Measurements from ENCODE around the gene EXOC3L2.

The EXOC3L2 gene

GRCh38 chr19:45245334-45245787 is at the start of gene EXOC3L2:
Gene EXOC3L2, minus strand, starts transcription at chr19:45245407. Its CDS starts 6,362 bp downstream, at chr19:45239045.
- TF ChIP-seq CTCF (IDR thresholded peaks at IDR 0.05; ENCODE audit: insufficient read depth, low read length, poor library complexity, severe bottlenecking): no peak
- TF ChIP-seq EZH2phosphoT487 (conservative IDR thresholded peaks at IDR 0.05; ENCODE audit: low read length): no peak
- Histone ChIP-seq H3K79me2 (ENCODE audit: insufficient read depth, low read length) (no peaks in the 10 kb centered on the region), H2AFZ (ENCODE audit: low read depth, low read length, severe bottlenecking) (no peak within 1 kb of the TSS), H3K27ac (ENCODE audit: low read depth, low read length) (no peak within 1 kb of the TSS), H3K9ac (ENCODE audit: low read length) (no peak within 1 kb of the TSS), H3F3A (ENCODE audit: insufficient read depth) (0 out of 2 replicates have a peak, but pooled peaks cover 4% of the 10 kb centered on the region), H3K27me3 (ENCODE audit: low read length) (no peaks in the 10 kb centered on the region), H3K4me2 (ENCODE audit: low read depth, low read length, poor library complexity, severe bottlenecking) (no peak within 1 kb of the TSS), H4K20me1 (ENCODE audit: low read depth, low read length) (no peaks in the 10 kb centered on the region), H3K9me2 (replicated peaks; ENCODE audit: insufficient read depth, low read length) (no peaks in the 10 kb centered on the region), H3K9me3 (ENCODE audit: insufficient read depth, low read length) (no peaks in the 10 kb centered on the region), H3K36me3 (ENCODE audit: low read length) (no peaks in the 10 kb centered on the region), H3K4me3 (ENCODE audit: insufficient read depth, low read length, poor library complexity, severe bottlenecking) (no peak within 1 kb of the TSS)

DNA sequence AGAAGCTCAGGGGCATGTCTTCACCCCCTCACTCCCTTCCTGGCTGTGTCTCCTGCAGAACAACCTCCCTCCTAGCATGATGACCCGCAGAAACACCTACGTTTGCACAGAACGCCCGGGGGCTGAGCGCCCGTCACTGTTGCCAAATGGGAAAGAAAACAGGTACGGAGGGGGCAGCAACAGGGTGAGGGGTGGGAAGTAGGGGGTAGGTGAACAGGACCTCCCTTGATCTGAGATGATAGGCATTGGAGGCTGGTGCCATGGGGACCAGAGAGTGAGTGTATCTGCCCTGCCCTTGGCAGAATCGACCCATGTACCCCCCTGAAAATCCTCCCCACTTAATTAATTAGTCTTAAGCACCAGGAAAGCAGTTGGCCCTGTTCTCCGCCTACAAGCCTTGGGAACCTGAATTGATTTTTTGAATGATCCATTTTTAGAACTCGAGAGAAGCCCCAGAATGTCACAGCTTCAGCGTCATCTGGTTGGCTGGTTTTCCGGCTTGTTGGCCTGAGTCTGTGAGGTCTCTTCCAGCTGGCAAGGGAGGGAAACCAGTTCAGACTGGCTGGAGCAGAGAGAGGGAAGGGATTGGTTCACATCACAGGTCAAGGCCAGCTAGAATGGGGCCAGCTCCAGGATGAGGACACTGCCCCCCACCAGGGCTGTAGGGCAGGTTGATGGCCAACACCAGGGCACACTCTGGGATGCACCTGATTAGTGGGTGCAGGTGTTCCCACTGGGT is 49.3 kb upstream of the EXOC3L2 start:
- Histone ChIP-seq H3F3A (ENCODE audit: insufficient read depth) (no peaks in the 10 kb centered on the region), H3K36me3 (ENCODE audit: low read length) (no peaks in the 10 kb centered on the region), H3K4me3 (ENCODE audit: insufficient read depth, low read length, poor library complexity, severe bottlenecking) (no peak overlapping the region), H3K9ac (ENCODE audit: low read length) (no peak overlapping the region), H2AFZ (ENCODE audit: low read depth, low read length, severe bottlenecking) (no peak overlapping the region), H3K4me2 (ENCODE audit: low read depth, low read length, poor library complexity, severe bottlenecking) (no peak overlapping the region), H3K79me2 (ENCODE audit: insufficient read depth, low read length) (no peaks in the 10 kb centered on the region), H3K27ac (ENCODE audit: low read depth, low read length) (no peak overlapping the region), H3K9me3 (ENCODE audit: insufficient read depth, low read length) (no peaks in the 10 kb centered on the region), H3K9me2 (replicated peaks; ENCODE audit: insufficient read depth, low read length) (no peaks in the 10 kb centered on the region), H4K20me1 (ENCODE audit: low read depth, low read length) (no peaks in the 10 kb centered on the region), H3K27me3 (ENCODE audit: low read length) (no peaks in the 10 kb centered on the region)
- TF ChIP-seq EZH2phosphoT487 (conservative IDR thresholded peaks at IDR 0.05; ENCODE audit: low read length): no peak
- TF ChIP-seq CTCF (IDR thresholded peaks at IDR 0.05; ENCODE audit: insufficient read depth, low read length, poor library complexity, severe bottlenecking): no peak

DNA sequence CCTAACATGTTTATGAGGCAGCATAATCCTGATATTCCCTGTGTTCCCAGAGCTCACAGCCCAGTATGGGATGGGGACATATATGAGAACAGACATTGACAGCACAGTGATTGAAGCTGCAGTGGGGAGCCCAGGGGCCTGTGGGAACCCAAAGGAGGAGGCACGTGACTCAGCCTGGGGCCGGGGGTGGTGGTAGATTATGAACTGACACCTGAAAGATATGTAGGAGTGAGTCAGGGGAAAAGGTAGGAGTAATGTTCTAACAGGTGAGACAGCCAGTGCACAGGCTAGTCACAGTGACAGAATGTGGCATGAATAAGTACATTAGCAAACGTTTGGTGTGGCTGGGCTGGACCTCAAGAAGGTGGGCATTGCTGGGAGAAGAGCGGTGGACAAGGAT is 48.5 kb upstream of the EXOC3L2 start:
- H3K4me3 ChIP-seq (ENCODE audit: insufficient read depth, low read length, poor library complexity, severe bottlenecking): no peak overlapping the region
- no peak overlapping the region for H2AFZ ChIP-seq (ENCODE audit: low read depth, low read length, severe bottlenecking)
- no peak overlapping the region for H3K9ac ChIP-seq (ENCODE audit: low read length)
- TF ChIP-seq EZH2phosphoT487 (conservative IDR thresholded peaks at IDR 0.05; ENCODE audit: low read length): no peak
- TF ChIP-seq CTCF (IDR thresholded peaks at IDR 0.05; ENCODE audit: insufficient read depth, low read length, poor library complexity, severe bottlenecking): no peak
- no peaks in the 10 kb centered on the region for H3K9me3 ChIP-seq (ENCODE audit: insufficient read depth, low read length)
- H3K9me2 ChIP-seq (replicated peaks; ENCODE audit: insufficient read depth, low read length): no peaks in the 10 kb centered on the region
- H3F3A ChIP-seq (ENCODE audit: insufficient read depth): no peaks in the 10 kb centered on the region
- H3K27ac ChIP-seq (ENCODE audit: low read depth, low read length): no peak overlapping the region
- H3K4me2 ChIP-seq (ENCODE audit: low read depth, low read length, poor library complexity, severe bottlenecking): no peak overlapping the region
- H4K20me1 ChIP-seq (ENCODE audit: low read depth, low read length): no peaks in the 10 kb centered on the region
- H3K36me3 ChIP-seq (ENCODE audit: low read length): no peaks in the 10 kb centered on the region
- H3K79me2 ChIP-seq (ENCODE audit: insufficient read depth, low read length): no peaks in the 10 kb centered on the region
- no peaks in the 10 kb centered on the region for H3K27me3 ChIP-seq (ENCODE audit: low read length)

Data from SU-DHL-6 (cell line).